Natural killer cell (primary cell): Measurements from ENCODE around the gene NRXN3. TPM values are rescaled to one million over a fixed set of nuclear protein-coding genes. Genes with fewer than 3 reads are reported as not detected.

ENCODE experiments used
- ATAC-seq, 3 donors: fragments of 150-1000 bp in 2 of 3; fragments of 200-7000 bp in 1 of 3; cut with Tn5 transposase; 1 replicate in 1 of 3; 2 replicates in 2 of 3; pipeline ENCODE4 v1.10.0; 2021; ENCODE audit warnings: mild to moderate bottlenecking in 2 of 3, moderate library complexity in 2 of 3
- DNase-seq, 2 donors: peaks; one replicate each; pipeline versions ENCODE4 v3.0.0 to v3.0.0-alpha.2; 2013 to 2021; ENCODE audit warnings: mixed read lengths in 1 of 2
- H3K27ac ChIP-seq: one replicate; pipeline ENCODE4 v1.5.1; 2013; ENCODE audit warnings: mild to moderate bottlenecking, low read length
- H3K27me3 ChIP-seq: one replicate; pipeline ENCODE4 v1.6.1; 2013; ENCODE audit warnings: low read length; ENCODE audit not compliant: control insufficient read depth, insufficient read depth
- H3K36me3 ChIP-seq: one replicate; pipeline ENCODE4 v1.6.1; 2013; ENCODE audit warnings: low read length; ENCODE audit not compliant: control insufficient read depth, insufficient read depth
- H3K4me1 ChIP-seq: one replicate; pipeline ENCODE4 v1.6.1; 2013; ENCODE audit warnings: low read length; ENCODE audit not compliant: control insufficient read depth, insufficient read depth
- H3K4me3 ChIP-seq: one replicate; pipeline ENCODE4 v1.5.1; 2013; ENCODE audit warnings: low read length
- H3K9me3 ChIP-seq: one replicate; pipeline ENCODE4 v1.6.1; 2013; ENCODE audit warnings: low read length; ENCODE audit not compliant: control insufficient read depth, insufficient read depth
- H3K27ac Mint-ChIP-seq, 2 donors: one replicate each; pipeline ENCODE4 v1.8.0; 2022; ENCODE audit warnings: mild to moderate bottlenecking in 2 of 2, mixed read lengths in 2 of 2, moderate library complexity in 1 of 2
- H3K27me3 Mint-ChIP-seq, 2 donors: one replicate each; pipeline ENCODE4 v1.8.0; 2022; ENCODE audit warnings: low read depth in 2 of 2, mixed read lengths in 2 of 2
- H3K36me3 Mint-ChIP-seq: one replicate; pipeline ENCODE4 v1.8.0; 2022; ENCODE audit warnings: mixed read lengths
- H3K4me1 Mint-ChIP-seq, 2 donors: one replicate each; pipeline ENCODE4 v1.8.0; 2022; ENCODE audit warnings: mixed read lengths in 2 of 2
- H3K4me3 Mint-ChIP-seq: one replicate; pipeline ENCODE4 v1.8.0; 2022; ENCODE audit warnings: mild to moderate bottlenecking, moderate library complexity, mixed read lengths
- H3K9me3 Mint-ChIP-seq, 2 donors: one replicate each; pipeline ENCODE4 v1.8.0; 2022; ENCODE audit warnings: mixed read lengths in 2 of 2
- CTCF ChIP-seq: fragments of 200-600 bp; IDR thresholded peaks from one replicate; pipeline ENCODE4 v1.8.0; 2022; ENCODE audit warnings: antibody characterized with exemption
- WGBS: methylation state at CpG from one replicate; pipeline ENCODE4 v1.1.7; 2013; ENCODE audit warnings: missing lambda C conversion rate; ENCODE audit not compliant: insufficient coverage; 5-methylcytosine and 5-hydroxymethylcytosine counted together
- intact Hi-C: fragments of 100-400 bp; cut with micrococcal nuclease; formaldehyde crosslinking; loops from one replicate; pipeline ENCODE4 v1.14.2; 2022
- total RNA-seq, 4 donors: library from RNA; stranded (reverse); fragments of 120-200 nt in 1 of 4; gene quantifications; one replicate each; pipeline versions ENCODE4 v1.2.3 to v1.2.4, GENCODE V29; 2013 to 2022

NRXN3 gene
- total RNA-seq, 3 donors from 2014 or later (not counting 1 experiment from before 2014, with no cell fraction given) = not detected

GRCh38 chr14:79645753-79646362 is 1475.7 kb downstream of the NRXN3 start:
- ATAC-seq (no peak), DNase-seq (no peak)
- H3K27me3 ChIP-seq = no peaks in the 10 kb centered on the region
- H3K27ac ChIP-seq = no peak overlapping the region
- no peak overlapping the region for H3K27ac Mint-ChIP-seq
- H3K27me3 Mint-ChIP-seq = no peaks in the 10 kb centered on the region
- no peaks in the 10 kb centered on the region for H3K4me1 ChIP-seq
- no peak overlapping the region for H3K4me3 Mint-ChIP-seq
- no peaks in the 10 kb centered on the region for H3K9me3 ChIP-seq
- H3K36me3 ChIP-seq = no peaks in the 10 kb centered on the region
- peaks cover 2 to 9% of the 10 kb centered on the region in 2 donors for H3K9me3 Mint-ChIP-seq
- TF ChIP-seq CTCF = no peak
- H3K36me3 Mint-ChIP-seq = no peaks in the 10 kb centered on the region
- intact Hi-C loops = no loop called here
- H3K4me1 Mint-ChIP-seq = no peaks in the 10 kb centered on the region
- no CpG with 5 or more reads among the region's 2 CpGs for WGBS
- no peak overlapping the region for H3K4me3 ChIP-seq

- ATAC-seq (no peak), DNase-seq (no peak)
- Mint-ChIP-seq H3K4me3 (no peak overlapping the region), H3K27me3 (no peaks in the 10 kb centered on the region), H3K36me3 (peaks cover 2% of the 10 kb centered on the region), H3K27ac (no peak overlapping the region), H3K9me3 (peaks cover 5 to 6% of the 10 kb centered on the region in 2 donors), H3K4me1 (no peaks in the 10 kb centered on the region)
- Histone ChIP-seq H3K4me3 (no peak overlapping the region), H3K36me3 (no peaks in the 10 kb centered on the region), H3K9me3 (peaks cover 3% of the 10 kb centered on the region), H3K27ac (no peak overlapping the region), H3K27me3 (no peaks in the 10 kb centered on the region), H3K4me1 (no peaks in the 10 kb centered on the region)
- no peak for TF ChIP-seq CTCF
- WGBS = 92% methylated on average over 2 of the region's 4 CpGs
- intact Hi-C loops = no loop called here
Observed at GRCh38 chr14:79649856-79650255, 1479.7 kb downstream of the NRXN3 start.

GRCh38 chr14:79652513-79653307 is 1482.5 kb downstream of the NRXN3 start:
- Mint-ChIP-seq H3K4me3 (no peak overlapping the region), H3K27me3 (no peaks in the 10 kb centered on the region), H3K27ac (no peak overlapping the region), H3K4me1 (no peaks in the 10 kb centered on the region), H3K9me3 (peaks cover 6% of the 10 kb centered on the region in 2 donors), H3K36me3 (peaks cover 6% of the 10 kb centered on the region)
- H3K4me3 ChIP-seq = no peak overlapping the region
- no peak for ATAC-seq
- TF ChIP-seq CTCF = no peak
- no peaks in the 10 kb centered on the region for H3K27me3 ChIP-seq
- 85% methylated on average over 4 of the region's 6 CpGs for WGBS
- H3K36me3 ChIP-seq = no peaks in the 10 kb centered on the region
- peaks cover 3% of the 10 kb centered on the region for H3K9me3 ChIP-seq
- no peak overlapping the region for H3K27ac ChIP-seq
- H3K4me1 ChIP-seq = no peaks in the 10 kb centered on the region
- no peak for DNase-seq
- intact Hi-C loops = no loop called here
